Measurements from ENCODE around the gene GYPA.
"Not testable (repeated sequence)": the region's sequence is repeated elsewhere in the genome, so short reads cannot be mapped to it uniquely, and the experiment has no call there.

DNA sequence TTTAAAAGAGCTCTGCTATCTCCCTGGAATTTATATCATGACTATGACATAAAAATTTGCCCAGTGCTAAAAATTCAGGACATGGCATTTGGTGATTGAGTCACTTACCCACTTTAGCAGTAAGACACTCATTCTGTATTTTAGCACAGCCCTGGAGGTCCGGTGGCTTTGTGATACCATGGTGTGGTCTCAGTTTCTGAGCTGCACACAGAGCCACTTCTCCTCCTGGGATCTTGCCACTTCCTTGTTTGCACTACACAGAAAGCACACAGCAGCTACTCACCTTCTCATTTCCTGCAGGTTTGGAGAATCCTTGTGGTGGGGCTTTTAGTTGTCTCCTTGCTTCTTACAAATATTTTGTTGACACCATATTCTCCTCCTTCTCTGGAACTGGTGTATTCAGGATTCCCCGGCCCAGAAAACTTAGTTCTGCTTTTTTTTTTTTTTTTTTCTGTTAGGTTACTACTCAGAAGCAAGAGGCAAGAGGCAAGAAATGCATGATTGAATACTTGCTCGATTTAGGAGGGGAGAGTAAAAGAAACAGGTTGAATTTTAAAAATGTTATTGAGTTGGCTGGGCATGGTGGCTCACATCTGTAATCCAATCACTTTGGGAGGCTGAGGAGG, 80.2 kb downstream of the GYPA start:
- TF ChIP-seq SP1, FOXA2 (IDR thresholded peaks at IDR 0.05): not testable (repeated sequence)
- TF ChIP-seq, protein P1, sequence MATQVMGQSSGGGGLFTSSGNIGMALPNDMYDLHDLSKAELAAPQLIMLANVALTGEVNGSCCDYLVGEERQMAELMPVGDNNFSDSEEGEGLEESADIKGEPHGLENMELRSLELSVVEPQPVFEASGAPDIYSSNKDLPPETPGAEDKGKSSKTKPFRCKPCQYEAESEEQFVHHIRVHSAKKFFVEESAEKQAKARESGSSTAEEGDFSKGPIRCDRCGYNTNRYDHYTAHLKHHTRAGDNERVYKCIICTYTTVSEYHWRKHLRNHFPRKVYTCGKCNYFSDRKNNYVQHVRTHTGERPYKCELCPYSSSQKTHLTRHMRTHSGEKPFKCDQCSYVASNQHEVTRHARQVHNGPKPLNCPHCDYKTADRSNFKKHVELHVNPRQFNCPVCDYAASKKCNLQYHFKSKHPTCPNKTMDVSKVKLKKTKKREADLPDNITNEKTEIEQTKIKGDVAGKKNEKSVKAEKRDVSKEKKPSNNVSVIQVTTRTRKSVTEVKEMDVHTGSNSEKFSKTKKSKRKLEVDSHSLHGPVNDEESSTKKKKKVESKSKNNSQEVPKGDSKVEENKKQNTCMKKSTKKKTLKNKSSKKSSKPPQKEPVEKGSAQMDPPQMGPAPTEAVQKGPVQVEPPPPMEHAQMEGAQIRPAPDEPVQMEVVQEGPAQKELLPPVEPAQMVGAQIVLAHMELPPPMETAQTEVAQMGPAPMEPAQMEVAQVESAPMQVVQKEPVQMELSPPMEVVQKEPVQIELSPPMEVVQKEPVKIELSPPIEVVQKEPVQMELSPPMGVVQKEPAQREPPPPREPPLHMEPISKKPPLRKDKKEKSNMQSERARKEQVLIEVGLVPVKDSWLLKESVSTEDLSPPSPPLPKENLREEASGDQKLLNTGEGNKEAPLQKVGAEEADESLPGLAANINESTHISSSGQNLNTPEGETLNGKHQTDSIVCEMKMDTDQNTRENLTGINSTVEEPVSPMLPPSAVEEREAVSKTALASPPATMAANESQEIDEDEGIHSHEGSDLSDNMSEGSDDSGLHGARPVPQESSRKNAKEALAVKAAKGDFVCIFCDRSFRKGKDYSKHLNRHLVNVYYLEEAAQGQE (IDR thresholded peaks at IDR 0.05): not testable (repeated sequence)
- TF ChIP-seq, protein P2, sequence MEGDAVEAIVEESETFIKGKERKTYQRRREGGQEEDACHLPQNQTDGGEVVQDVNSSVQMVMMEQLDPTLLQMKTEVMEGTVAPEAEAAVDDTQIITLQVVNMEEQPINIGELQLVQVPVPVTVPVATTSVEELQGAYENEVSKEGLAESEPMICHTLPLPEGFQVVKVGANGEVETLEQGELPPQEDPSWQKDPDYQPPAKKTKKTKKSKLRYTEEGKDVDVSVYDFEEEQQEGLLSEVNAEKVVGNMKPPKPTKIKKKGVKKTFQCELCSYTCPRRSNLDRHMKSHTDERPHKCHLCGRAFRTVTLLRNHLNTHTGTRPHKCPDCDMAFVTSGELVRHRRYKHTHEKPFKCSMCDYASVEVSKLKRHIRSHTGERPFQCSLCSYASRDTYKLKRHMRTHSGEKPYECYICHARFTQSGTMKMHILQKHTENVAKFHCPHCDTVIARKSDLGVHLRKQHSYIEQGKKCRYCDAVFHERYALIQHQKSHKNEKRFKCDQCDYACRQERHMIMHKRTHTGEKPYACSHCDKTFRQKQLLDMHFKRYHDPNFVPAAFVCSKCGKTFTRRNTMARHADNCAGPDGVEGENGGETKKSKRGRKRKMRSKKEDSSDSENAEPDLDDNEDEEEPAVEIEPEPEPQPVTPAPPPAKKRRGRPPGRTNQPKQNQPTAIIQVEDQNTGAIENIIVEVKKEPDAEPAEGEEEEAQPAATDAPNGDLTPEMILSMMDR (IDR thresholded peaks at IDR 0.05; ENCODE audit: low read depth, low read length, missing input control): not testable (repeated sequence)
- TF ChIP-seq, protein P3, sequence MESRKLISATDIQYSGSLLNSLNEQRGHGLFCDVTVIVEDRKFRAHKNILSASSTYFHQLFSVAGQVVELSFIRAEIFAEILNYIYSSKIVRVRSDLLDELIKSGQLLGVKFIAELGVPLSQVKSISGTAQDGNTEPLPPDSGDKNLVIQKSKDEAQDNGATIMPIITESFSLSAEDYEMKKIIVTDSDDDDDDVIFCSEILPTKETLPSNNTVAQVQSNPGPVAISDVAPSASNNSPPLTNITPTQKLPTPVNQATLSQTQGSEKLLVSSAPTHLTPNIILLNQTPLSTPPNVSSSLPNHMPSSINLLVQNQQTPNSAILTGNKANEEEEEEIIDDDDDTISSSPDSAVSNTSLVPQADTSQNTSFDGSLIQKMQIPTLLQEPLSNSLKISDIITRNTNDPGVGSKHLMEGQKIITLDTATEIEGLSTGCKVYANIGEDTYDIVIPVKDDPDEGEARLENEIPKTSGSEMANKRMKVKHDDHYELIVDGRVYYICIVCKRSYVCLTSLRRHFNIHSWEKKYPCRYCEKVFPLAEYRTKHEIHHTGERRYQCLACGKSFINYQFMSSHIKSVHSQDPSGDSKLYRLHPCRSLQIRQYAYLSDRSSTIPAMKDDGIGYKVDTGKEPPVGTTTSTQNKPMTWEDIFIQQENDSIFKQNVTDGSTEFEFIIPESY (IDR thresholded peaks at IDR 0.05): not testable (repeated sequence)
